Endothelial cell of umbilical vein (primary cell): ENCODE results near the gene PIBF1.

Experiments used
- CTCF ChIP-seq, 2 donors: IDR thresholded peaks; 1 replicate in 1 of 2; 2 replicates in 1 of 2; pipeline ENCODE4 v1.5.1; 2011; ENCODE audit warnings: low read length in 2 of 2, mild to moderate bottlenecking in 2 of 2, moderate library complexity in 2 of 2, control low read depth in 1 of 2, inconsistent platforms in 1 of 2, low read depth in 1 of 2; ENCODE audit not compliant: insufficient read depth in 1 of 2; ENCODE audit errors: extremely low read depth in 1 of 2
- JUN ChIP-seq: IDR thresholded peaks from 2 replicates; pipeline ENCODE4 v1.6.1; 2011; ENCODE audit warnings: borderline replicate concordance, low read depth; ENCODE audit not compliant: insufficient read length, insufficient read depth
- POLR2A ChIP-seq: IDR thresholded peaks from 2 replicates; pipeline ENCODE4 v1.6.1; 2012; ENCODE audit warnings: low read depth, mild to moderate bottlenecking, control low read depth, low read length
- POLR2AphosphoS5 ChIP-seq: IDR thresholded peaks from 2 replicates; pipeline ENCODE4 v1.6.1; 2012; ENCODE audit warnings: low read depth, mild to moderate bottlenecking, control low read depth, low read length, moderate library complexity; ENCODE audit not compliant: insufficient read depth

GRCh38 chr13:72745260-72745659 lies 36.7 kb upstream of the PIBF1 start:
- TF ChIP-seq POLR2A (no peak), JUN (no peak), CTCF (IDR thresholded peaks at IDR 0.05; ENCODE audit: extremely low read depth in 1 of 2, insufficient read depth in 1 of 2, low read depth in 1 of 2, low read length in 2 of 2) (no peak), POLR2AphosphoS5 (no peak)
